Measurements from ENCODE around the gene KDELR3.

GRCh38 chr22:38462960-38463784, 4.7 kb upstream of the KDELR3 start:
- TF ChIP-seq, protein P1, sequence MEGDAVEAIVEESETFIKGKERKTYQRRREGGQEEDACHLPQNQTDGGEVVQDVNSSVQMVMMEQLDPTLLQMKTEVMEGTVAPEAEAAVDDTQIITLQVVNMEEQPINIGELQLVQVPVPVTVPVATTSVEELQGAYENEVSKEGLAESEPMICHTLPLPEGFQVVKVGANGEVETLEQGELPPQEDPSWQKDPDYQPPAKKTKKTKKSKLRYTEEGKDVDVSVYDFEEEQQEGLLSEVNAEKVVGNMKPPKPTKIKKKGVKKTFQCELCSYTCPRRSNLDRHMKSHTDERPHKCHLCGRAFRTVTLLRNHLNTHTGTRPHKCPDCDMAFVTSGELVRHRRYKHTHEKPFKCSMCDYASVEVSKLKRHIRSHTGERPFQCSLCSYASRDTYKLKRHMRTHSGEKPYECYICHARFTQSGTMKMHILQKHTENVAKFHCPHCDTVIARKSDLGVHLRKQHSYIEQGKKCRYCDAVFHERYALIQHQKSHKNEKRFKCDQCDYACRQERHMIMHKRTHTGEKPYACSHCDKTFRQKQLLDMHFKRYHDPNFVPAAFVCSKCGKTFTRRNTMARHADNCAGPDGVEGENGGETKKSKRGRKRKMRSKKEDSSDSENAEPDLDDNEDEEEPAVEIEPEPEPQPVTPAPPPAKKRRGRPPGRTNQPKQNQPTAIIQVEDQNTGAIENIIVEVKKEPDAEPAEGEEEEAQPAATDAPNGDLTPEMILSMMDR (conservative IDR thresholded peaks at IDR 0.05 in 1 of 2, IDR thresholded peaks at IDR 0.05 in 1 of 2; ENCODE audit: low read depth in 1 of 2, low read length in 2 of 2) = no peak
- no peak for TF ChIP-seq EZH2 (IDR thresholded peaks at IDR 0.05; ENCODE audit: low read length, missing control alignments)

Measured in fibroblast of lung (primary cell).